GM19025 (cell line): Measurements from ENCODE around the gene PTGIS.
"Not testable (repeated sequence)": the region's sequence is repeated elsewhere in the genome, so short reads cannot be mapped to it uniquely, and the experiment has no call there.

Source experiments
- ATAC-seq: cut with Tn5 transposase; IDR thresholded peaks from one replicate; pipeline ENCODE4 v1.9.1; 2021; ENCODE audit warnings: mild to moderate bottlenecking, low read depth, moderate library complexity; ENCODE audit not compliant: unreplicated experiment

The PTGIS gene

DNA sequence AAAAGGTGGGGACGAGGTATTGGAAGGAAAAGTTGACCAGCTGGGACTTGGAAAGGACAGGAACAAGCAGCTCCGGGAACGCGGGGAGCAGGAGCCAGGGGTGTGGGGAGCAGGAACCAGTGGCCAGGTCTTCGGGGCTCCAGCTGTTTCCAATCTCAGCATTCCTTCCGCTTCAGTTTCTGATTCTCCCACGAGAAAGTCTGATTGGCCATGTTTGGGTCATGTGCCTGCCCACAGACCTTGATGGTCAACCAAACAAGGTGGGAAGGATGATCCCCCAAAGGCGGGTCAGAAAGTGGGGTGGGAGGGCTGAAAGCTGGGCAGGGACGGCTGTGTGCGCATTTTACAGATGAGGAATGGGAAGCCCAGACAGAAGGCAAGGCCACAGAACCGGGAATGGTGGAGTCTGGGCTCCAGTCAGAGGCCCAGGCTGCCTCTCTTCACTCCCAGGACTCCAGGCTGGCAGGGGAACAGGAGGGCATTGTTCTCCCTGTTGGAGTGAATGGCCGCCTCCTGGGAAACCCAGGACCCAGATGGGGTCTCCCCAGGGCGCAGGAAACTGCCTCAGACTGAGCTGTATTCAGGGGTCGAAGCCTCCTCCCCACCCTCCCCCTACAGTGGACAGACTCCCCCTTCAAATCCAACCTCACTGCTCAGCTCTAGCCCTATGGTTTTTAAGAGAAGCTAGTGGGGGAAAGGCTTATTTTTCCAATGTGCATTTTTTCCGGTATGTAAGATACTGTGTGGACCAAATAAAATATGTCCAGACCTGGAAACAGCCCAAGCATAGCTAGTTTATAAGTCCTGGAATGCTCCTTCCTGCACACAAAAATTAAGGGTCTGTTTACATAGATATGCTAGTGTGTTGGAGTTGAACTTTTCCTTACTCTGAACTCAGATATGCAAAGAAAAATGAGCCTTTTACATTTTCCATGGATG is 12.2 kb upstream of the PTGIS start:
- ATAC-seq = no peak

DNA sequence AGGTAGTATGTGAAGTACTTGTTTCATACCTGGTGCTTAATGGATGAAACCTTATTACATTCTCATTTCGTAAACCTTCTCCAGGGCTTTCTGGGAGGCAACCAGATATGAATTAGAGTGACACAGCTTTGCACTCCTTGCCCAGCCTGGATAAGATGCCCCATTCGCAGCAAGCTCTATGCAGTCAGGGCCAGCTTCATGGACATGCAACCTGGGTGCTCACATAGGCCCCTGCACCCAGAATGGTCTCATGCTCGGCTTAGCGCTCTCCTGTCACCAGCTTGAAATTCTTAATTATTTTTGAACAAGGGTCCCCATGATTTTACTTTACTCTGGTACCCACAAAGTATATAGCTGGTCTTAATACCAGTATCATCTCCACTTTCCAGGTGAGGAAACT is 11.3 kb upstream of the PTGIS start:
- ATAC-seq = no peak

DNA sequence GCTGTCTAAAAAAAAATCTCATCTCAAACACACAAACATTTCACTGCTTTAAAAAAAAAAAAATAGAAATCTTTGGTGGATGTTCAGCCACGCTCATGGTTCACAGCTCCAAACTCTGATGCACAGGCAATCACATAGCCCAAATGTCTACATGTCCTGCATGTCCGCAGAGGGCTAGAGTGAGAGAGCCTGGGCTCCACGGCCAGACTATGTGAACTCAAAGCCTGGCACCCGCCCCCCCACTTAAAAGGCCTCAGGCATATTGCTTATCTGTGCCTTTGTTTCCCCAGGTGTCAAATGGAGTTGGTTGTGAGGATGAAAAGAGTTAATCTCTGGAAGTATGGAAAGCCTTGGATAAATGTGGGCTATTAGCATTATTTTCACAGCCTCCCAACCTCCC is 10.5 kb upstream of the PTGIS start:
- ATAC-seq = no peak

DNA sequence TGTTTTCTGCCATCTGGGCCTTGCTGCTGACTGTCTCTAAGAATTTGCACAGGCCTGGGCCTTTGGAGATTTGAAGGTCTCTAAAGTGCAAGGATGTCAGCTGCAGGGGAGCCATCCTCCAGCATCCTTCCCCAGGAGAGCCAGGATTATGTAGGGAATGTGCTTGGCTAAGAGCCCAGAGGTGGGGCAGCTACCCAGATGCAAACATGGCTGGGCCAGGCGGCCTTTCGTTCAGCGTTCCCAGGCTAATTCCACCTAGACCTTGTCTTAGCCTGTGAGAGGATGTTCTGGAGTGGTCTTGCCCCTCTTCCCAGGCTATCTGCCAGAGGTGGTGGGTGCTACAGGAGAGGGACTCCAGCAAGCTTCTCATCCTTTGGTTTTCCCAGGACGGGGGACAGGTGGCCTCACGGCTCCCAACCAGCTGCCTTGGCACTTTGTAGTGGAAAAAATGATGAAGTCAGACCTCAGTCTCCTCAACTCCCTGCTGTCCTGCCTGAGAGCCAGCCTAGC is 7.7 kb upstream of the PTGIS start:
- no peak for ATAC-seq

DNA sequence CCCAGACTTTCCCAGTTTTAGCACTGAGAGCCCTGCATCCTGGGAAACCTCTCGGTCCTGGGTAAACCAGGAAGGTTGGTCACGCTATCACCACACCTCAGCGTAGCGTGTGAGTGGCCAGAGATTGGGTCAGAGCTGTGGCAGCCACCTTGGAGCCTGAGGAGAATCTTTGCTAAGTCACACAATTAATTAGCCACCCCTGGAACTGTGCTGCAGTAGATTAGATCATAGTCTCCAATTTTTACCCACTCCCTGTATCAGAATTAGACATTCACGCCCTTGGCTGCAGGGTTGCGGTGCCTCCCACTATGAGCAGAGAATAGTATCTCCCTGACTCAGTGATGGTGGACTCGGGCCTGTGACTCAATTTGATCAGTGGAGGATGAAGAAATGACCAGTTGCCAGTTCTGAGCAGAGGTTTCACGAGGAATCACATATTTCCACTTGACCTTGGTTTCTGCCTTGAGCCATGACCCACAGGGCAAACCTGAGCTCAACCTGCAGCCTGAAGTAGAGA is 6.0 kb upstream of the PTGIS start:
- ATAC-seq = no peak

DNA sequence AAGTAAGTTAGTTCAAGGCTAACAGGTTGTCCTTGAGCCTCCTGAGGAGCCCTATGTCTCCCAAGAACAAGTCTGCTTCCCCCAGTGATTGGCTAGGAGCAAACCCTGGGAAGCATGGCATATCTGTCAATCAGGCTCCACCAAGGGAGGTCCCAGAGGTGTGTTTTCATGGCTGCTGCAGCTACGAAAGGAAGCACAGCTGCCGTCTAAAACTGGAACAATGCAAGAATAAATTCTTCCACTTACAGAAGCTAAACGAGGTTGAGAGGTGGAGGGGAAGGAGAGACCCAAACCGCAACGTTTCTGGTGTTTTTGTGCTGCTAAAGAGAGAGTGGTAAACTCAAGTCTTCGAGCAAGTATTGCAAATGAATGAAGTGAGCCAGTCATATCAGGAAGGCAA is 4.9 kb upstream of the PTGIS start:
- ATAC-seq = no peak

DNA sequence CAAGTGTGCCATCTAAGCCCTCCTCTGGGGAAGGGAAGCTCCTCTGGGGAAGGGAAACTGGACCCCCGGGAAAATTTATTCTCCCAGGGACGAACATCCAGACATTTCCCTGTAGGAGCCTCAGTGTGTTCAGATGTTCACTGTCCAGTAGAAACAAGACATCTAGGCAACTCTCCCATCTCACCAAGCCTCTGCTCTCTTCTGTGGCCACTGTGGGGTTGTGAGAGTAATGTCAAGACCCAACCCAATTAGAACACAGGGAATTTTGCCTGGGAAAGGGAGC is 3.6 kb upstream of the PTGIS start:
- ATAC-seq = no peak

DNA sequence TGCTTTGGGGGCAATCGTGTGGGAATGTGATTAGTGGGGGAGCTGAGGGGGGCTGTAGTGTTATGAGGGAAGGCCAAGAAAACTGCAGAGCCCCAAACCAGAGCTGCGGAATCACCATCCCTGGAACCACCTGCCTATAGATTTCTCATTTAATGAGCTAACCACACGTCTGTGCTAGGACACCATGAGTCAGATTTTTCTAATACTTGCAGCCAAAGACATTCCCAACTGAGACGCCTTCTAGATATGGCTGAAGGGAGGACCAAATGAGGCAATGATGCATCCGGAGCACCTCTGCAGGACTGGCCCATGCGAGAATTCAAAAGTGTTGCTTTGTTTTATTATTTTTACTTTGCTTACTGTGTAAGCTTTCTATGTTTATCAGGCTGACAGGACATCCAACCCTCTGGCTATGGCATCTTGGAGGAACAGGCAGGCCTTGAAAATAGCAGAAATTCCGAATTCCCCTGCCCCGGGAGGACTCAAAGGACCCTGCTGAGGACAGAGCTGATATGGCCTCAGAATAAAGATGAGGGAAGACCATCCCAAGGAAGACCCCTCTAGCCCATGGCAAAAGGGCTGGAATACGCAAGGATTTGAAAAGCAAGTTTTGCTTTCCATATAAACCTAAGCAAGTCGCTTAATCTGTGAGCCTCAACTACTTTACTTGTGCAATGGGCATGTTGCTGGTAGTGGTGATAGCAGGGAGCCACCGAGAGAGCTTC is 3.1 kb upstream of the PTGIS start:
- ATAC-seq = no peak

DNA sequence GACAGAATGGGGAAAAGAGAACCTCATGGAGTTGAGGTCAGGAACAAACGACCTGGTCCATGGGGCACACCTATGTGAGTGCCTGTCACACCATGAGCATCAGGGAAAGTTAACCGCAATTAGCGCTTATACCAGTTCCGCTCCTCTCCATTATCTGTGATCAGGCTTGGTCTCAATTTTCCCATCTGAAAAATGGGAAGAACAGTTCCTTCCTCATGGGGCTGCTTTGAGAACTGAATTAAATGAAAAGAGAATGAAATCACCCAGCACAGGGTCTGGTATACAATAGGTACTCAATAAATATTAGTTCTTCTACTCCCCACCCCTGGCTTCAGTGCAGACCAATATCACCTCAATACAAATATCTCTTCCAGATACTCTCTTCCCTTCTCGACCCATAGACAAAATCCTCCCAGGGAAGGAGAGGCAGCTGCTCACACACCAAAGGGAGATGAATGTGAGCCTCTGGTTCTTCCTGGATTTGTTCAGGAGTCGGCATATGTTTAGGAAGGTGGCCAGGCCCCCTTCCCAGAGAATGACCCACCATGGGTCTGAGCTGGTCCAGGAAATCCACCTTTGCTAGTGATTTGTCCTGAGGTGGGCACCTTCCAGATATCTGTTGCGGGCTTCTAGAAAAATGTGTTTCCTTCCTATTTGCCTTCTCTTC is 2.4 kb upstream of the PTGIS start:
- no peak for ATAC-seq

DNA sequence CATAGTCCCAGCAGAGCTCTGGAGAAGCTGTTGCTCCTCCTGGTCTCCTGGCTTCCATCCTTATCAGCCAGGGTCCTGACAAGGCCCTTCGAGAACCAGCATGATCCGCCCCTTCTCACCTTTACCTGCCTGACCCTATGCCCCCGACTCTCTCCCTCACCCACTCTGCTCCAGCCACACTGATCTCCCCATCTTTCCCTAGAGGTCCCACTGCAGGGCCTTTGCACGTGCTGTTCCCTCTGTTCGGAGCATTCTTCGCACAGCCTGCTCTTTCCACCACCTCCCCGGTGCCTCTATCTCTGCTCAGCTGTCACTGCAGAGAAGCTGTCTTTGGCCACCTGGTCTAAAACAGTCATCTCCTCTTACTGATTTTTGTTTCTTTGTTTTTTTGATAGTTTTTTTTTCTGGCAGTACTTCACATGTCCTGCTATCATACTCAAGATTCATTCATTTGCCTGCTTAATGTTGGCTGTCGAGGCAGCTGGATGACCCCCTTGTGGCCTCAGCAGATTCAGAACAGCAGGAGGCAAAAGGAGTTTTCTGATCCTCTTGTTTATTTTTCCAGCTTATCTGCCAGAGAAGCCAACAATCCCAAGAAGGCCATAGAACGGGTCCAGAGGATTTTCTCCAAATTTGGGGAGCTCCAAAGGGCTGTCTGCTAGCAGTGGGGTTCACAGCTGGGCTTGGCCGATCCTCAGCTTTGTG is 1.6 kb upstream of the PTGIS start:
- ATAC-seq = no peak

DNA sequence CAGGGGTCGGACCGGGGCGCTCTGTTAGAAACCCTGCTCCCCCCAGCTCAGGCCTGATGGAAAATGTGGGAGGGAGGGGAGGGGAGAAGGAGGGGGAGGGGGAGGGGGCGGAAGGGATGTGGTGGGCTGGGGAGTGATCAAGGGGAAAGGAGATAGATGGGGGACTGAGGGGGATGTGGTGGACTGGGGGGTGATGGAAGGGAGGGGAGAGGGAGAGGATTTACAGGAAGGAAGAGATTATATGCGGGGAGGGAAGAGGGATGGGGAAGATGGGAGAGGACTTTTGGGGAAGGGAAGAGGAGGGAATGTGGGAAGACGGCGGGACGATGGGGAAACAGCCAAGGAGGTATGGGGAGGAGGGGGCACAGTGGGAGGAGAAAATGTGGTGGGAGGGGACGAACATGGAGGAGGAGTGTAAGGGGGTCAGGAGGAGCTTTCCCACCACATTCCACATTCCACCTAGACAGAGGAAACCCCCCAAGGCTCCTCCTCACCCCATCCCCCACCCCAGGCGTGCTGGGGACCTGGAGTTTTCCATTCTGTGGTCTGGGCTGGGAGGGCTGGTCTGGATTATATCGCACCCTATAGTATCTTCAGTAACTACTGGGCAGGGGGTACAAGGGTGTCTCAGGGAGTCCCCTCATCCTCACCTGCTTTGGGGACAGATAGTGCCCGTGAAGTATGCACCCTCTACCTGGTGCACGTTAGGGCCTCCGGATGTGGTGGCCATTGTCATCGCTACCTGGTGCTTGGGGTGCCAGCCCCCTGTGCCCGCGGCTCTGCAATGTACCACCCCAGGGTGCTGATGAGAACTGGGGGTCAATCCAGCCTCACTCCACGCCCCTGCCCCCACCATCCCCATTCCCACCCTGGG is 578 bp upstream of the PTGIS start:
- no peak for ATAC-seq

DNA sequence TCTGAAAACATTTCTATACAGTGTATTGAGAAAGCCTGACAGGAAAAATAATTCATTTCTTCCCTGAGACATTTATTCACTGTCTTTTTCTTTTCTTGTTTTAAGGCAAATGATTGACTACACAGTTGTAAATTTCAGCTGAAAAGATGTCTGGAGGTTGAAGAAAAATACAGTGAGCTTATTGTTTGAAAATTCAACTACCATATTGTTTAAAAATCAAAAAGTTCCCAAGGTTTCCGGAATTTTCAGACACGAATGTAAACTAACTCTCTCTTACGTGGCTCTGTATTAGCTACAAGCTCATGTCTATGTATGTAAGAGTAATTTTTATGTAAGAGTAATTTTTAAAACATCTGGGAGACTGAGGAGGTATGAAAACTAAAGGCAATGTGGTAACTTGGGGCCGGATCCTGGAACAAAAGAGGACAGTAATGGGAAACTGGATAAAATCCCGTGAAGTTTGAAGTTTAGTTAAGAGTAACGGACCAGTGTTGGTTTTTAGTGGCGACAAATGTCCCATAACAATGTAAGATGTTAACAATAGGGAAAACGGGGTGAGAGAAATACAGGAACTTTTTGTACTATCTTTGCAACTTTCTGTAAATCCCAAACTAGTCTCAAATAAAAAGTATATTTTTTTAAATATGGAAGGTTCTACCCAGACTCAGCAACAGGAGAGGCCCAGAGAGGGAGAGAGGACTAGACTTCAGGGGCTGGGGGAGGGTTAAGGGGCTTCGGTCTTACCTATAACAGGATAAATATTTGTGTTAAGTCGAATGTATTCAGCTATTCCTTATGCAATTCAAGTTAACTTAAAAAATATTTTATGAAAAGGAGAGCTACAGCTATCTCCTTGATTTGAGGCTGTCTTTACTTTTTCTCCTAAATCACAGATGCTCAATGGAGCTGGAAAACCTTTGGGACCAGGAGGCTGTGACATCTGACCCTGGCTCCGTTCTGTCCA is 1.3 kb downstream of the PTGIS start:
- ATAC-seq = no peak

DNA sequence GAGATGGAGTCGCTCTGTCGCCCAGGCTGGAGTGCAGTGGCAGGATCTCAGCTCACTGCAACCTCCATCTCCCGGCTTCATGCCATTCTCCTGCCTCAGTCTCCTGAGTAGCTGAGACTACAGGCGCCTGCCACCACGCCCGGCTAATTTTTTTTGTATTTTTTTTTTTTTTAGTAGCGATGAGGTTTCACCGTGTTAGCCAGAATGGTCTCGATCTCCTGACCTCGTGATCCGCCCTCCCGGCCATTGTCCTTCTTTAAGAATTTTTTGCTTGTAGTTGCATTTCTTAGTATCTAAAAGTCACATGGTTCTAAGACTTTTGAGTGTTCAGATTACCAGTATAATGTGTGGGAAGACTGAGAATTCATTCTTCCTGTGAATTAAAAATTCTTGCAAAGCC is 2.9 kb downstream of the PTGIS start:
- ATAC-seq = not testable (repeated sequence)

DNA sequence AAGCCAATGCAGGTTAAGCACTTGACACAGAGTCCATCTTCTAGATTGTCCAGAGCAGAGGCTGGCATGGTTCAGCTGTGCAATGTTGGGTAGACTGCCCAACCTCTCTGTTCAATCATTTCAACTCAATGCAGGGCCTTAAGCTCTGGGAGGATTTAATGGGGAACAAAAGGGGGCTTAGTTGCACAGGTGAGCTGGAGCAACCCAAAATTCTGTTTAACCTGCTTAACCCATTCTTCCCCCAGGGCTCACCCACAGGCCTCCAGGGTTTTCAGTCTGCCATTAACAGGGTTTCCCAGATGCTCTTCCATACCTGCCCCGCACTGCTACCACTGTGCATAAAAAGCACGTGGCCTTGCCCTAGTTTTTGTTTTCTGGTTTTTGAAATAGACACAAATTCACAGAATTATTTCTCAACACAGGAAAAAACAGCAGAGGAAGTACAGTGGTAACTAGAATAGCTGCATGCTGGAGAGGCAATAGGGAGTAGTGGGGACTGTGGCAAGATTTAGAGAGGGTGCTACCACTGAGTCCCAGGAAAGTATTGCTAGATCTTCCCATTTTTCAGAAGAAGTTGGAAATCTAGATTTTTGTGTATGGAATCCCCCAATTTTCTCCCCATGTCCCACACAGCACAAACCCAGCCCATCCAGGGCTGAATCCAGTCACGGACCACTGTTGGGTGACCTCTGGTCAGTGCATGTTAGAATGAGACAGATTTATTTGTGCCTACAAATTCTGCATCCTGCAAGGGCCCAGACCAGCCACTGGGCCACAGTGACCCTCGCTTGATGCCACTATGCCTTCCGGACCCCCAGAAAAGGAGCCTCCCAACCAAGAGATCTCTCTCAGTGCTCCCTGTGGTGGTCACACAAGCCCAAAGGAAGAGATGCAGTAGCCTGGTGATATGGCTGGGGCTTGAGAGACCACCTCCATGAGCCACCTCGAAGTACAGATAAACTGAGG is 4.6 kb downstream of the PTGIS start:
- no peak for ATAC-seq

DNA sequence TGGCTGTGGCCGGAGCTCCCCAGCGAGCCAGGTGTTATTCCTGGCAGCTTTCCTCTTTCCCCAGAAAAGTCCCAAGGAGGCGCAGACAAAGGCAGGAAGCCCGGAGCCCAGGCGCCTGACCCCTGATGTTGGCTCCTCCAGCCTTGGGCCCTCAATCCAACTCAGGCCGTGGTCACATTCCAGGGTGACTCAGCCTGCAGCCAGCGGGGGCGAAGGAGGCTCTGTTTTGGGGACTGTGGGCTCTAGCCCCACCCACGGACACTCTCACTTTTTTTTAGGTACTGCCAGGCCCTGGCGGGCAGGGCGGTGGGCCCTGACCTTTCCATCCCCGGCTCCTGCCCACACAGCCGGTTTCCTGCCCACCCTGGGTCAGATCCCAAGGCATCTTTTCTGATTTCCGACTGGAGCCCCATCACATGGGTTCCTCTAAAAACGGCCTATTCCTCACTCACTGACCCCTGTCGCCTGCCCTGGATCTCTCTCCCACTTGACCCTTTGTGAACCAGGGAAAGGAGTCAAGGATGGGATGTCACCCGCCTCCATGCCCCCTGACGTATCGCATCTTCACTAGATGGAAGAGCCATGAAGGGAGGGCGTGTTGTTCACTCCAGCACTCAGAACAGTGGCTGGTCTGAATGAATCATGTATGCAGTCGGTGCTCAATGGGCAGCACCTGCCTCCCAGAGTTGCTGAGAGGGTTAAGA is 5.5 kb downstream of the PTGIS start:
- no peak for ATAC-seq

DNA sequence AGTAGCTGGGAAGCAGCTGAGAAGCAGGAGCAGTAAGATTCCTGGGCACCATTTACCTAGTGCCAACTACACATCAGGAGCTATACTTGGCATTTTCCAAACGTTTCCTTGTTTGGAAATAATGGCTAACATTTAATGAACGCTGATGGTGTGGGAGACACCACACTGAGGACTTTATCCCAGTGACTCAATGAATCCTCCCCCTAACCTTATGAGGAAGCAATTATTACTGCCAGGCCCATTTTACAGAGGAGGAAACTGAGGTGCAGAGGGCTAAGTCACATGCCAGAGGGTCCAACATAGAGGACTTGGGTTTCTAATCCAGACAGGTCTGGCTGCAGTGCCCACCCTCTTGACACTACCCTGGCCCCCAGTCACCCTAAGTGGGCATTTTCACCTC is 6.1 kb downstream of the PTGIS start:
- no peak for ATAC-seq

DNA sequence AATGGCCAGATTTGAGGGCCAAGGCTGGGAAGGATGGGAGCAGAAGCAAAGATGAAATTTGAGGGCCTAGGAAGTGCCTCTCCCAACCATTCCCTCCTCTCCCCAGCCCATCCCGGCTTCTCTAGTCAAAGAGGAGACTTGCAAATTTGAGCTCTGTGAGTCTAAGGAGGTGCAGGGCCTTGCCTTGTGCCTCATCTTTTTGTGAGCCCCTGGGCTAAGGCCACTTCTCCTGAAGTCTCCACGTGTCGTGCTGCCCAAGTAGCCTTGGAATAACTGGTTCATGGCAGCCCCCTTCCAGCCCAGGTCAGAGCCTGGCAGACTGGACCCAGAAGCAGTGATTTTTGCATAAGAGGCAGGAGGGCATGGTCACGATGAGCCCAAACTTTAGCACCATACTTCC is 6.7 kb downstream of the PTGIS start:
- no peak for ATAC-seq
